PC-9 (cell line): ENCODE results near the gene CNTN1.

Source experiments
- CTCF ChIP-seq: fragments of 200-600 bp; sonication (generic); conservative IDR thresholded peaks from 2 replicates; pipeline ENCODE4 v1.6.1; 2017; ENCODE audit warnings: mixed run types, antibody characterized with exemption, mild to moderate bottlenecking, moderate library complexity
- EZH2 ChIP-seq: fragments of 200-600 bp; sonication (generic); IDR thresholded peaks from 2 replicates; pipeline ENCODE4 v1.8.0; 2017; ENCODE audit warnings: antibody characterized with exemption, low read depth

GRCh38 chr12:40645361-40645760, 46.9 kb upstream of the CNTN1 start:
- TF ChIP-seq CTCF (no peak), EZH2 (no peak)
